Activated B cell treated with CpG ODN at 0.5 μM for 24 hours (primary cell): Measurements from ENCODE around the gene DBN1. TPM values are rescaled to one million over a fixed set of nuclear protein-coding genes. Genes with fewer than 3 reads are reported as not detected.
"Not testable (repeated sequence)": the region's sequence is repeated elsewhere in the genome, so short reads cannot be mapped to it uniquely, and the experiment has no call there.

Experiments used
- ATAC-seq: fragments of 200-7000 bp; cut with Tn5 transposase; one replicate; pipeline ENCODE4 v1.10.0; 2021; ENCODE audit warnings: low read depth, mild to moderate bottlenecking, moderate library complexity
- CTCF ChIA-PET: fragments of 350-600 bp; sonication (Branson Sonifier 250); formaldehyde crosslinking; loops from one replicate; lab custom pipeline; 2021; ENCODE audit warnings: antibody characterized with exemption; lab: Charles Lee
- POLR2A ChIA-PET: fragments of 350-600 bp; sonication (Branson Sonifier 250); formaldehyde crosslinking; loops from one replicate; lab custom pipeline; 2021; ENCODE audit warnings: antibody characterized with exemption; lab: Charles Lee
- DNase-seq: peaks from one replicate; pipeline ENCODE4 v3.0.0; 2022
- H3K27ac Mint-ChIP-seq: one replicate; pipeline ENCODE4 v1.8.0; 2020; ENCODE audit warnings: mixed read lengths
- H3K27me3 Mint-ChIP-seq: one replicate; pipeline ENCODE4 v1.8.0; 2021; ENCODE audit warnings: mixed read lengths
- H3K36me3 Mint-ChIP-seq: one replicate; pipeline ENCODE4 v1.8.0; 2021; ENCODE audit warnings: low read depth, mixed read lengths
- H3K4me1 Mint-ChIP-seq: one replicate; pipeline ENCODE4 v1.8.0; 2021; ENCODE audit warnings: mixed read lengths
- H3K4me3 Mint-ChIP-seq: one replicate; pipeline ENCODE4 v1.8.0; 2020; ENCODE audit warnings: mild to moderate bottlenecking, mixed read lengths
- H3K9me3 Mint-ChIP-seq: one replicate; pipeline ENCODE4 v1.8.0; 2020; ENCODE audit warnings: mixed read lengths
- intact Hi-C: fragments of 100-400 bp; cut with micrococcal nuclease; formaldehyde crosslinking; loops from one replicate; pipeline ENCODE4 v1.15.1; 2024
- total RNA-seq: library from RNA; stranded (reverse); gene quantifications from 2 replicates; pipeline ENCODE4 v1.2.3, GENCODE V29; 2022
- TF ChIP-seq, protein P1 (sequence below): fragments of 200-600 bp; IDR thresholded peaks from one replicate; pipeline ENCODE4 v1.8.0; 2022; ENCODE audit warnings: antibody characterized with exemption, mild to moderate bottlenecking

DBN1 gene
- total RNA-seq, 1 donor from 2014 or later: 3.9 TPM

- H3K27me3 Mint-ChIP-seq: no peaks in the 10 kb centered on the region
- POLR2A ChIA-PET: no interaction called here
- CTCF ChIA-PET: interaction anchor here (0.5 kb wide), 1 partner anchor 9 kb away, joined by 3 read pairs; no protein-coding TSS in a partner anchor
- no peaks in the 10 kb centered on the region for H3K9me3 Mint-ChIP-seq
- peaks cover 19% of the 10 kb centered on the region for H3K4me1 Mint-ChIP-seq
- intact Hi-C loops: no loop called here
- TF ChIP-seq, protein P1, sequence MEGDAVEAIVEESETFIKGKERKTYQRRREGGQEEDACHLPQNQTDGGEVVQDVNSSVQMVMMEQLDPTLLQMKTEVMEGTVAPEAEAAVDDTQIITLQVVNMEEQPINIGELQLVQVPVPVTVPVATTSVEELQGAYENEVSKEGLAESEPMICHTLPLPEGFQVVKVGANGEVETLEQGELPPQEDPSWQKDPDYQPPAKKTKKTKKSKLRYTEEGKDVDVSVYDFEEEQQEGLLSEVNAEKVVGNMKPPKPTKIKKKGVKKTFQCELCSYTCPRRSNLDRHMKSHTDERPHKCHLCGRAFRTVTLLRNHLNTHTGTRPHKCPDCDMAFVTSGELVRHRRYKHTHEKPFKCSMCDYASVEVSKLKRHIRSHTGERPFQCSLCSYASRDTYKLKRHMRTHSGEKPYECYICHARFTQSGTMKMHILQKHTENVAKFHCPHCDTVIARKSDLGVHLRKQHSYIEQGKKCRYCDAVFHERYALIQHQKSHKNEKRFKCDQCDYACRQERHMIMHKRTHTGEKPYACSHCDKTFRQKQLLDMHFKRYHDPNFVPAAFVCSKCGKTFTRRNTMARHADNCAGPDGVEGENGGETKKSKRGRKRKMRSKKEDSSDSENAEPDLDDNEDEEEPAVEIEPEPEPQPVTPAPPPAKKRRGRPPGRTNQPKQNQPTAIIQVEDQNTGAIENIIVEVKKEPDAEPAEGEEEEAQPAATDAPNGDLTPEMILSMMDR: no peak
- DNase-seq: no peak
- H3K4me3 Mint-ChIP-seq: no peak overlapping the region
- ATAC-seq: no peak
- H3K36me3 Mint-ChIP-seq: peaks cover 13% of the 10 kb centered on the region
- no peak overlapping the region for H3K27ac Mint-ChIP-seq
These were observed 15.8 kb upstream of the DBN1 start for GRCh38 chr5:177489119-177489716.

GRCh38 chr5:177487975-177488374 is 14.5 kb upstream of the DBN1 start:
- ChIA-PET CTCF (no interaction called here), POLR2A (no interaction called here)
- intact Hi-C loops: no loop called here
- Mint-ChIP-seq H3K36me3 (peaks cover 14% of the 10 kb centered on the region), H3K4me3 (no peak overlapping the region), H3K27ac (no peak overlapping the region), H3K4me1 (peaks cover 6% of the 10 kb centered on the region), H3K27me3 (no peaks in the 10 kb centered on the region), H3K9me3 (no peaks in the 10 kb centered on the region)
- DNase-seq: no peak
- TF ChIP-seq, protein P1: no peak
- ATAC-seq: no peak

GRCh38 chr5:177487144-177487543 is 13.7 kb upstream of the DBN1 start:
- ChIA-PET CTCF (no interaction called here), POLR2A (no interaction called here)
- no peaks in the 10 kb centered on the region for H3K9me3 Mint-ChIP-seq
- peaks cover 14% of the 10 kb centered on the region for H3K36me3 Mint-ChIP-seq
- H3K4me1 Mint-ChIP-seq: peaks cover 3% of the 10 kb centered on the region
- no peak for DNase-seq
- no peaks in the 10 kb centered on the region for H3K27me3 Mint-ChIP-seq
- no peak for ATAC-seq
- intact Hi-C loops: no loop called here
- H3K27ac Mint-ChIP-seq: no peak overlapping the region
- TF ChIP-seq, protein P1: no peak
- H3K4me3 Mint-ChIP-seq: no peak overlapping the region

- Mint-ChIP-seq H3K4me3 (no peak overlapping the region), H3K27me3 (no peaks in the 10 kb centered on the region), H3K9me3 (no peaks in the 10 kb centered on the region), H3K36me3 (peaks cover 14% of the 10 kb centered on the region), H3K27ac (no peak overlapping the region), H3K4me1 (peaks cover 3% of the 10 kb centered on the region)
- ATAC-seq (no peak), DNase-seq (no peak)
- intact Hi-C loops: no loop called here
- TF ChIP-seq, protein P1: no peak
- ChIA-PET POLR2A (no interaction called here), CTCF (no interaction called here)
These were observed 12.8 kb upstream of the DBN1 start for GRCh38 chr5:177486256-177486655.

DNA sequence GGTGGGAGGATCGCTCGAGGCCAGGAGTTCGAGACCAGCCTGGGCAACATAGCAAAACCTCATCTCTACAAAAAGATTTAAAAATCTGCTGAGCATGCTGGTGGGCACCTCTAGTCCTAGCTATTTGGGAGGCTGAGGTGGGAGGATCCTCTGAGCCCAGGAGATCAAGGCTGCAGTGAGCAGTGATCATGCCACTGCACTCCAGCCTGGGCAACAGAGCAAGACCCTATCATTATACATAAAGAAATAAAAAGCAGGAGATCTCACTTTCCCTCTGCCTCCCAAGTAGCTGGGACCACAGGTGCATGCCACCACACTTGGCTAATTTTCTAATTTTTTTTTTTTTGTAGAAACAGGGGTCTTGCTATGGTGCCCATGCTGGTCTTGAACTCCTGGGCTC is 12.3 kb upstream of the DBN1 start:
- H3K27ac Mint-ChIP-seq, H3K4me1 Mint-ChIP-seq, H3K27me3 Mint-ChIP-seq, CTCF ChIA-PET, H3K4me3 Mint-ChIP-seq, DNase-seq, H3K9me3 Mint-ChIP-seq, intact Hi-C loops, ATAC-seq, POLR2A ChIA-PET: not testable (repeated sequence)
- peaks cover 11% of the 10 kb centered on the region for H3K36me3 Mint-ChIP-seq
